Brain pericyte (primary cell): ENCODE measurements around the gene KIF5A.

Experiments
- DNase-seq: peaks from one replicate; pipeline ENCODE4 v3.0.0-alpha.2; 2012; ENCODE audit warnings: low read depth, low spot score

KIF5A gene

DNA sequence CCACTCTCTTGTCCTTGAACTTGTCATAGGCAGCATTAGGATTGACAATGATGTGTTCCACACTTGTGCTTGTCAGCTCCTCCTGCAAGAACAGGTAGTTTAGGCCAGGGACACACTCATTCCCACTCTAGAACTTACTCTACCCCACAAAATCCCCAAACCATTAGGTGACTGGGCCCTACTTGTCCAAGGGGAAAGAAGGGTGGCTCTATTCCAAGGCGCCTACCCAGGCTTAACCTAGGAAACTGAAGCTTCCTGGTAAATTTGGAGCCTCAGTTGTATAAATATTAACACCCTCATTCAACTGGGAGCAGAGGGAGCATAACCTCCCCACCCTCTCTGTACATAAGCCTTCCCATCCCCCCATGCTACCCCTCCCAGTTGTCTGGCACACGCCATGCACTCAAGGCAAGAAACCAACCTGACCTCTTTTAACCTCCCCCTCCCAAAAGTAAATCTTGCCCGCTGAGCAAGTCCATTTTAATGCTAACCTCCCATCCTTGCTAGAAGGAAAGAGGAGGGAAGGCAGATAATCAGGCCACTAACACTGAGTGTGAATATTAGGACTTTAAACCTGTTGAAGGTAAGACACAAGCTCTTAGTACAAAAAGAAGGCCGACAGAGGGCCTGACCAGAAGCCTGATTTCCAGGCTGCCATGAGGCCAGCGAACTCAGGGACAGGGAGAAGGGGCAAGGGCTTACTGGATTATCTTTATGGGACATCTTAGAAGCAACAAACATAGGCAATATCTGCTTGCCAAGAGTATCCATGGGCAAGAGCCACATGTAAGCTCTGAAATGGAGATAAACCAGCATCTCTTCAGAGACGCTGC is 13.9 kb upstream of the KIF5A start:
- no peak for DNase-seq

DNA sequence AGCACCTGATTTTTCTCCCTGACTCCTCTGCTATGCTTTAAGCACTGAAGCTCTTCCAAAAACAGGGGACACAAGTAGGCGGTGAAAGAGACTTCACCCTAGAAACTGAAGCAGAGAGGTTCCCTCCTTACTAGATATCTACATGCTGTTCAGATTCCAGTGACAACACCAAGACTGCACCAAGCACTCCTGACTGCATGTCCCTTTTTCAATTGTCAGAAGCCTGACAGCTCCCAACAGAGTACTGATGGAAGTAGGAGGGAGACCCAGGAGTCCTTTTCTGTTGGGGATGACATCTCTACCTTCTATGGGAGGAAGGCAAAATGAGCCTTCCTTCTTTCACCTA is 13.3 kb upstream of the KIF5A start:
- DNase-seq = no peak

DNA sequence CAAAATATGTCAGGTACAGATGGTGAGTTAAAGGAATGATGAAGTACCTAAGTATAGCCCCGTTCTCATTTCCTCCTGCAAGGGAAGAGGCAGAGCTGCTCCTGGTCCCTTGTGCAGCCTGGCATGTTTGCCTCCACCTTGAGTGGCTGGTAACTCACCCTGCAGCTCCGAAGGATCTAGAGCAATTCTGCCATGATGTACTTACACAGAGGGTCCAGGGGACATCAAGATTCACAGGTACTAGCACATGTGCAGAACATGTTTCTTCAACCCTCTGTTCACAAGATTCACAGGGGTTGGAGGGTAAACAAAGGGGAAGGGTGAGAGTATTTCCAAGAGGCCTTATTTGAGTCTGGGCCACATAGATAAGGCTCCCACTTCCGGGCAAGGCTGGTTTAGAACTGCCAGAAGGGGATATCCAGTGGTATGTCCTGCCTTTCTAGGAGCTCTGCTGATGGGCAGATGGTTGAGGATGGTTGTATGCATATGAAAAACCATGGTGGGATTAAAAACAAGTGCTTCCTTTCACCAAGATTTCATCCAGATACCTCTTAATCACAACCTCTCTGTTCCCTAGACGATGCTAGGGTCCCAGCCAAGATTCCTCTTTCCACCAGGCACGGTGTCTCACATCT is 10.6 kb upstream of the KIF5A start:
- DNase-seq = no peak

DNA sequence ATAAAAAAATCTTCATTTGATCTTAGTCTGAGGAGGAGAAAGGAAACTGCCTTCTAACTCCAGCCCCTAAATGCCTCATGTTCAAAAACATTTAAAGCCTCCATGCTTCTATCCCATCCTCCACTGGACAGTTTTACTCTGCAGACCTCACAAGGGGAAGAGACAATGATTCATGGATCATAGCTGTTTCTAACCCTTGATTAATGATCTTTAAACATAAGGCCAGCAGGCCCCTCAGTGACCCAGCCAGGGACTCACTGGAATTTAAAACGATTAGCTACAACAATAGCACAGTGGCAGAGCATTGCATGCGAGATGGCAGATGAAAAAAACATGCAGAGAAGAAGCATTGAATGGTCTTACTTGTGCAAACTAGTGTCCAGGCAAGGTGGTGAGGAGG is 8.8 kb upstream of the KIF5A start:
- DNase-seq = no peak

DNA sequence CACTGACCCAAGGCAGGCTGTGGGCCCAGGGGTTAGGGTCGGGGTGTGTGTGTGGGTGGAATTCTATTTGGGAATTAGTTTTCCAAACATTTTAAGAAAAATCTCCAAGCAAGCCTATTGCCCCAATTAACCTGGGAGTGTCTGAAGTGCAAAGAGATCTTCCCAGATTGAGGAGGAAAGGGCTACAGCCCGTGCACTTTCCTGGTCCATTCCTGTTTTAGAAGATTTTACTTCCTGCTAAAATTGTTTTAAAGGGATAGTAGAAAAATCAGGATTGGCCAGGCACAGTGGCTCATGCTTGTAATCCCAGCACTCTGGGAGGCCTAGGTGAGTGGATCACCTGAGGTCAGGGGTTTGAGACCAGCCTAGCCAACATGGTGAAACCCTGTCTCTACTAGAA is 8.1 kb upstream of the KIF5A start:
- no peak for DNase-seq

DNA sequence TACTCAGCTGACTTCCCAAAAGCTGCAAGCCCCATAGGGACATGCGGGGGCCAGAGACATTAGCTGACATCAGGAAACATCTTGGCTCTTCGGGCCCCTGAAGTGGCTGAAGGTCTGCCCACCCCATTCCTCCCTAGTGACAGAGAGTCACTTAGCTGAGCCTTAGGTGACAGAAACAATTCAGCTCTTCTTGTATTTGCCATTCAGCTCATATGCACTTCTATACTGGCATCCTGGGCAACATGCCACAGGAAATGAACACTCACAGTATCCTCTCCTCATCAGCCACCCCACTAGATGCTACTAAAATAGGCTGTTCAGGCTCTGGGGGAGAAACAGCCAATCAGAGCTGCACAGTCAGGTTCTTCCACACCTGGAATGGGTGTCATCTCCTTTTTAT is 6.3 kb upstream of the KIF5A start:
- no peak for DNase-seq

DNA sequence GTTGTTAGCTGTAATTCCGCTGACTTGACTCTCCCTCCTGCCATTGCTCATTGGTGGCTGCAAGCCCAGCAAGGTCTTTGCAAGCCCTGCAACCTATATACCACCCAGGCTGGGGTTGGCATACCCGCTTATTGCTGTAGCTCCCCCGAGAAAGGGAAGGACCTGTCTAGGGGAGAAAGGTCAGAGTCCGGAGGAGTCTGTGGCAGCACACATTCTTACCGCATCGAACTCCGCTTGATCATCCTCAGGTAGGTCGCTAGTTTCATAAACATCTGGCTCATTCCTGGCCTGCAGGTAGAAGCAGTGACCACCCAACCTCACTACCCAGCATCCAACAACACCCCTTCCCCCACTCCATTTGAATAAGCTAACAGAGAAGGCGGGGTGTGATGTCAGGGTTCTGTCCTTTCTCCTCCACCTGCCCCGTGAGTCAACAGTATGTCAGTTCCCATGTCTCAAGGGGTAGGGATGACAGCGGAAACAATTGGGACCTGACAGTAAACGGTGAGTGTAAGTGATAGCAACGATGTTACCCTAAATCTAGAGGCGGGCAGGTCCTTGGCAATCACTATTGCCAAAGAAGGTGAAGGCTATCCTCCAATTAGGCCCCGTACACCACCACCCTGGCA is 3.9 kb upstream of the KIF5A start:
- DNase-seq = no peak

DNA sequence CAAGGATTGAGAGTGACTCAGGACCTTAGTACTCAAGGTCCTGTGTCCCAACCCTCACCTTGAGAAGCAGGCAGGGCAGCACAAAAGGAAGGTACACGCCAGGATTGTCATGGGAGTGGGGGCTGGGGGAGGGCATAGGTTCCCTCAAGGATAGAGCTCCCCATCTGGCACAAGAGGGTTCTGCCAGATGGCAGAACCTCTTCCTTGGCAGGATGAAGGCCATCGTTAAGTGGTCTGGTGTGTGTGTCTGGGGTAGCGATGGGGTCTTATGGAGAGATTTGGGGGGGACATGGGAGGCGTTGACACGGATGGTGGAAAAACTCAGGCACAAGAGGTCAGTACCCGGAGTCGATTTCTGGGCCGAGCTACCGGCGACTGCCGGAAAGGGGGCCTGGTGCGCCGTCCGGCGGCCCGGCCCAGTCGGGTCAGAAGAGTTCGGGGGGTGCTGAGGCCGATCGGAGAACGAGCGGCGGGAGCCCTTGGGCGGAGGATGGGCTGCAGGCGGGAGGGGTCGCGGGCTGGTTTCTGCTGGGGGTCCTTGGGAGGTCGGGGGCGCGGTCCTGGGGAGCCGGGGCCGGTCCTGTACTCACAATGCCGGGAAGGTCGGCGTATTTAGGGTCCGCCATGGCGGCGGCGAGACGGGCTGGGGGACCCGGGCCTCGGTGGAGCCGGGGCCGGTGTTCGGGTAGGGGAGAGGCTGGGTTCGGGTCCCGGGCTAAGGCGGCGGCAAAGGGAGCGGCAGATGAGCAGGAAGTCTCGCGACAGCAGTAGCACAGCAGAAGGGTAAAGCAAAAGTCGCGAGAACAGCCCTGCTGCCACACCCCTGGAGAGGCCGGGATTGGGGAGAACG is 3.2 kb upstream of the KIF5A start, which contains the start of gene DCTN2:
TSS of gene DCTN2 (minus strand) at position 755 of the 850 bp plus-strand sequence. CDS start at position 626, 129 bp downstream.
- peak; percentile 83 for DNase-seq

DNA sequence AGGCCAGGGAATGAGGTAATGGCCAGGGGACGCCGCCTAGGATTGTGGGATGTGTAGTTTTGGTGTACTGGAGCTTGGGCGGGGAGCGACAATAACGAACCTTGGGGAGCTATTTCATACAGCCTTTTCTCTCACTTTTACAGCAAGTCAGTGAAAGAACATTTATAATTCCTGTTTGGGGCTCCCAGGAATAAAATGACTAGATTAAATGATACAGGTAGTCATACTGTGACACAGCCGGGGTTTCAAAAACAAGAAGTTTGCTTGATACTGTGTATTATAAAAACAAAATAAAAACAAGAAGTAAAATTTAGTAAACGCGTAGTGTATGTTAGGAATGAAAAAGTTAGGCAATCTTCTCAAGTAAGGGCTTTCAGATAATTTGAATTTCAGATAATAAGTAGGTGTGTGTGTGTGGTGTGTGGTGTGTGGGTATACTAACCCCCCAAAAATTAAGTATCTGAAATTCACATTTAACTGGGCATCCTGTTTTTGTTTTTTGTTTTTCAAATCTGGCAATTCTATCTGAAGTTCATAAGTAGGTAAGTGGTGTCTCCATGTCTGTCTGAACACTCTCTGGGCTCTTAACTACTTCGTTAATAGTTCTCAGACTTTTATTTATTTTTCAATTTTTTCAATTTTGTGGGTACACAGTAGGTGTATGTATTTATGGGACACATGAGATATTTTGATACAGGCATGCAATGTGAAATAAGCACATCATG is 2.4 kb upstream of the KIF5A start:
- no peak for DNase-seq

DNA sequence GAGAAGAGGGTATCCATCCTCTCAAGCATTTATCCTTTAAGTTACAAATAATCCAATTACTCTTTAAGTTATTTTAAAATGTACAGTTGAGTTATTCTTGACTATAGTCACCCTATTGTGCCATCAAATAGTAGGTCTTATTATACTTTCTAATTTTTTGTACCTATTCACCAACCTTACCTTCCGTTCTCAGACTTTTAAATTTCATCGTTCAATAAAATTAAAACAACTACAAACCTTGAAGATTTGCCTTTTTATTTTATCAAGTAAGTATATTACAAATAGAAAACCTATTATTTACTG is 1.9 kb upstream of the KIF5A start:
- DNase-seq = no peak

DNA sequence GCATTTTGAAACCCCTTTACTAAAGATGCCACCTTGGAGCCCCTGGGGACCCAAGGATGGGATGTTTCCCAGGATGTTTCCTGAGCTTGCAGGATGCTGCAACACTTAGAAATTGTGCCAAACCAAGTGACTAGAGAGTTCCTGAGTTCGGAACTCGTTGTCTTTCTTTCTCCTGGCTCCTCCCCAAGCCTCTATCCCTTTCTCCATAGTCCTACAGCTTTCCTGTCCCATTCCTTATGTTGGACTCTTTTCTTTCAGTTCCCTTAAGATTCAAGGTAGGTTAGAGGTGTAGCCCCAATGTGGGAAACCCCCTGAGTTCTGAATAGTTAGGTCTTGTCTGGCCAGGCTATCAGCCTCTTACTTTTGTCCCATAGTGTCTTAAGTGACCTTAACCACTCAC is 1.4 kb upstream of the KIF5A start:
- DNase-seq = no peak

DNA sequence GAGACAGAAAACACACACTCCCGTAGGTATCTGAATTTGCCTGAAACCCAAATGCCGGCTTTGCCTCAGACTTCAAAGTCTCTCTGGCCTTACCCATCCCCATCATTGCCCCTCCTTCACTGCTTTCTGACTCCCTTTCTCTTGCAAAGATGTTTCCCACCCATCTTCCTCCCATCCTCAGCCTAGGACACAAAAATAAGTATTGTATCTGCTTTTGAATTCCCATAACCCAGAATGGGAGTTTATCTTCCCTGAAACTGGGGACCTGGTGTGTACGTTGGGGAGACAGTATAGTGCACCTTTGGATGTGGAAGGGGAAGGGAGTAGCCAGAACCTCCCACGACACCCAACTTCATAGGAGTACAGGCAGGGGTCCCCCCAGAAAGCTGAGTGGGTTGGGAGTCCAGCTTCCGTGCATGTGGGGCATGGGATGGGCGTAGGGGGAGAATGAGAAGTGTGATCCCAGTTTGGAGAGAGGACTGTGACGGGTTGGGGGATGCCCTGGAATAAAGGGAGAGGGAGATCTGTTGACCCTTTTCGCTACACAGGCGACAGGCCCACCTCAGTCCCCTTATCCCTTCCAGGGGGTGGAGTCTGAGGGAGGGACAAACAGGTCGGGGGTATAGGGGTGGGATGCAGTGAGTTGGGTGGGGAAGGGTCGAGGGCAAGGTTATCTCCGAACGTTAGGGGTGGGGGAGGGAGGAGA is 488 bp upstream of the KIF5A start:
- DNase-seq = no peak

DNA sequence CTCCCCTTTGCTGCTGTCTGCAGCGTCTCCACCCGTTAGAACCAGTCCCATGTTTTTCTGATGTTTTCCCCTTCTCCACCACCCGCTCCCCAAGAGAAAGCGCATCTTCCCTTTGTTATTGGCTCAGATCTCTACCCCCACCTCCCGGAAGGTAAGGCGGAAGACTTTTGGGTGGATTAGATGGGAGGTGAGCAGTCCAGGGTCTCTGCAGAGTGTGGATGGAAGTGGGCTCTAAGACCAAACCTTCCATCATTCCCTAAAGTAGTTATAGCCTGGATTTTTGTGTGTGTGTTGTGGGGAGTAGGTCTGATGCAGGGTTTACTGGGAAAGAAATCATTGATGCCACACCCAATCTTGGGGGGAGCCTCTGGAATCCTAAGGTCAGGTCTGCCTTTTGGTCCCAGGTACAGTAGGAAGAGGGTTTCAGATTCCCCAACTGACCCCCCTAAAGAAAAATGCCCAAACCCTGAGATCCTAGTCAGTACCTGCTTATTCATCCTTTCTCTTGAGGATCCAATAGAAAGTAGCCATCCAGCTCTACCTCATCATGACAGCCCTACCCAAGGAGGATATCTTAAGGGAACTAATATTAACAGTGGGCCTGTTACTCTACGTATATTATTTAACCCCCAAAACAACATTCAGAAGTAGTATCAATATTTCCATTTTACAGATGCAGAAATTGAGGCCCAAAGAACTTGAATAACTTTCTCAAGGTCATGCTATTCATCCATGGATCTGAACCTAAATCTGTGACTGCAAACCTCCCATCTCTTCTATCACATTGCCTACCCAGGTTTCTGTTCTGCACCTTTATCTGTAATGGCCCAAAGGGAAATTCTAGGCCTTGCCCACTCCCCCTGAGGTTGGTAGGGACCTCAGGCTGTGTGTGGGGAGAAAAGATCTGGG is 1.1 kb downstream of the KIF5A start:
- no peak for DNase-seq

DNA sequence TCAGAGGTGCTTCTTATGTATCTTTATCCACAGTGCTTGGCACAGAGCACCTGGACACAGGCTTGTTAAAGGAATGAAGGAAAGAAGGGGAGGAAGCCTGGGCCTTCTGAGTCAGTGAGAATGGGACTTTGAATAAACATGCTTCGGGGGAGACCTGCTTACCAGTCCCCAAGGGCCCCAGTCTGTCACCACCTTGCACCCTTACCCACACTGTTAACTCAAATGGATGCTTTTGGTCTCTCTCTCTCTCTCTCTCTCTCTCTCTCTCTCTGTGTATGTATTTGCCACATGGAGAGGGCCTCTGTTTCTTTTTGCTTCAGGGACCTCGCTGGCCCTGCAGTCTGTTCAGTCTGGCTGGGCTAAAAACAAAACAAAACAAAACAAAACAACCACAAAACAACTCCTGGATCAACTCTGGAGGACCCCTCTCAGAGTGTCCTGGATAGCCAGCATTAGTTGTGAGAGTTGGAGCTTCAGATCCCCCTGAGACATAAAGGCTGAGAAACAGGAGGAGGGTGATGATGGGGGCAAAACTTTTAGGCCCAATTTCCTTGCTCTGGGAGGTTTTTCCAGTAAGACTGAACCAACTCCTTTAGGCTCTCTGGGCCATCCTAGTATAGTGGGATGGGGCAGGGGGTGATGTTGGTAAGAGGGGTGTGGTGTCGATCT is 1.9 kb downstream of the KIF5A start:
- no peak for DNase-seq

DNA sequence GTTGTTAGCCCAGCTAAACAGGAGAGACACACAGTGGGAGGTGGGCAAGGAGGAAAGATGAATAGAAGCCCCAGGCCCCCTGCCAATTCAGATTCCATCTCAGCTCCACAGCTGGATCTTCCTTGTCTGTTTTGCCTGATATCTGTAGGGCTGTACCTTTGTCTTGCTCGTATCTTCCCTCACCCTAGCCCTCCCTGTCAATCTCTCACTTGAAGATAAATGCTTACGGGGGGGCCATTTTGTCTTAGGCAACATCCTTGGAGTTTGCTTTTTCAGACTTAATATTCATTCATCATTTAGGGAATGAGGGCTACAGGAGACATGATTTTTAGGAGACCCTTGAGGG is 2.4 kb downstream of the KIF5A start:
- DNase-seq = no peak

DNA sequence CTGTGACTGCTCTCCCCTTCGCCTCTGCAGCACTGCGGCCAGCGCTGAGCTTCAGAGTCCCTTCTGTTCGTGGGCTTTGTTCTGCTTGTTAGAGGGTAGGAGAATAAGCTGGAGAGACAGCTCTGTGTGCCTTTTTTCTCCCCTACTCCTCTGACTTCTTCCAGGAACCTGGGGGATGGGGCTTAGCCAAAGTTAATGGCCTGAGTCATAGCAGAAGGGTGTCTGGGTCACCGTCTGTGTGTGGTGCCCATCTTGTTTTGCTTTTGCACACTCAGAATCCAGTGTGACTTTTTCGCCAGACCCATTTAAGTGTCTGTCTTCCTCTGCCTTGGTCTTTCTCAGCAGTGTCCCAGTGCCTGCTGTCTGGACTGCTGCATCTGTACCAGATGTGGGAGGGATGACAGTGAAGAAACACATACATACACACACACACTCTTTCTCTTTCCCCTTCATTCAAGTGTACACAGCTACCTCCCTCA is 3.0 kb downstream of the KIF5A start:
- DNase-seq = no peak

DNA sequence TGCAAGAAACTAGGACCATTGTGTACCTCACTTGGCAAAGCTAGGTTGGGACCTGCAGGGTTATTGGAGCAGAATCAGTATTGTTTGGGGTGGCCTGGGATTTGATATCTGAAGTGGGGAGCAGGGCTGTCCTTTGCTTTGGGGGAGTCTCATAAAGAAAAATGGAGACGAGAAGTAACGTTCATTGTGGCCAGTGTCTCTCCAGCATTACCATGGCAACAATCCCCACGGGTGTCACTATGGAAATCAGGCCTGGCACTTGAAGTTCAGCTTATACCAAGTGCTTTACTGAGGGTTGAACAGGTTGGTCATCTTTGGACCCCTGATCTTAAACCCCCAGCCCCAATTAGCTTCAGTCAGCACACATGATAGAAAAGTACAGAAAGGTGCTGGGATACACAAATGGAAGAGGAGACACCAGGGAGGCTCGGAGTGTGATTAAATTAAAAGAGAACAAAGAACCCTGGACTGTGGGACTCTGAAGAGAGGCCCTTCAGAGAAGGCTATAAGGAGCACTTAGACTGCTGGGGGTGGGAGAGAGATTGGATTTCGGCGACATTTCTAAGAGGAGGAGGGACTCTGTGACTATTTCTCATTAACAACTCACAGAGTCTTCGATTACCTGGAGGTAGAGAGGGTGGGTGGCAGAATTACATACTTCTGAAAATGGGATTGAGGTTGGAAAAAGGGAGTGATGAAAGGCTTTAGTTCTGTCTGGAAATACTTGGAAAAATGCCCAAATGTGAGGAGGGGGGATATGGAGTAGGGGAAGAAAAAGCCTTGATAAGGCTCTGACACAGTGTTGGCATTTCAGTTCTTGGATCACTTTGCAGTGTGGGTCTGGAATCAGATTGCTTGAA is 3.7 kb downstream of the KIF5A start:
- no peak for DNase-seq

DNA sequence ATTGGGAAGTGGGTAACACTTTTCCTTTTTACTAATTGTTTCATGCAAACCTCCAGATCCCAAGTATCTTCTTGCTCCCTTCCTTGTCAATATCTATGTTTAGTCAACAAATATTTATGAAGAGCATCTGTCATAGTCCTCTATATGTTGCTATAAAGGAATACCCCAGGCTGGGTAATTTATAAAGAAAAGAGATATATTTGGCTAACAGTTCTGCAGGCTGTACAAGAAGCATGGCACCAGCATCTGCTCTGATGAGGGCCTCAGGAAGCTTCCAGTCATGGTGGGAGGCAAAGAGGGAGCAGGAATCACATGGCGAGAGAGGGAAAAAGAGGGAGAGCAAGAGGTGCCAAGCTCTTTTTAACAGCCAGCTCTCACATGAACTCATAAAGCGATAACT is 4.6 kb downstream of the KIF5A start:
- no peak for DNase-seq
